ENCODE measurements around the gene ADGRG4.

The ADGRG4 gene

DNA sequence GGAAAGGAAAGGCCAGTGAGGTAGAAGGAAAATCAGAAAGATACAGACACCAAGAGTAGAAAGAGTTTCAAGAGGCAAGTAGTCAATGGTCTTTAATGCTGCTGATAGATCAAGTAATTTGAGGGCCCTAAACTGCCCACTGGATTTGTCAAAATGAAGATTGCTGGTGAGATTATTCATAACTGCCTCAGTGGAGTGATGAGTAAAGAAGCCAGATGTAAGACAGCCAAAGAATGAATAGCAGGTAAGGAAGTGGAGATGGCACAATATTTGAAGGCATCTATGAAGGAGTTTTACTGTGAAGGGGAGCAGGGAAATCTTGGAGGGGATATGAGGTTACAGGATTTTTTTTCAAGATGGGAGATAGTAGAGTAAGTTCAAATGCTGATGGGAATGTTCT is 147.2 kb downstream of the ADGRG4 start:
- no peak overlapping the region for H3K9ac ChIP-seq (ENCODE audit: low read depth, low read length)
- no peaks in the 10 kb centered on the region for H3K9me3 ChIP-seq (ENCODE audit: control insufficient read depth, insufficient read depth, low read length)
- no peaks in the 10 kb centered on the region for H3K4me1 ChIP-seq (ENCODE audit: insufficient read depth, low read length)
- no peaks in the 10 kb centered on the region for H3K36me3 ChIP-seq (ENCODE audit: insufficient read depth, low read length)

DNA sequence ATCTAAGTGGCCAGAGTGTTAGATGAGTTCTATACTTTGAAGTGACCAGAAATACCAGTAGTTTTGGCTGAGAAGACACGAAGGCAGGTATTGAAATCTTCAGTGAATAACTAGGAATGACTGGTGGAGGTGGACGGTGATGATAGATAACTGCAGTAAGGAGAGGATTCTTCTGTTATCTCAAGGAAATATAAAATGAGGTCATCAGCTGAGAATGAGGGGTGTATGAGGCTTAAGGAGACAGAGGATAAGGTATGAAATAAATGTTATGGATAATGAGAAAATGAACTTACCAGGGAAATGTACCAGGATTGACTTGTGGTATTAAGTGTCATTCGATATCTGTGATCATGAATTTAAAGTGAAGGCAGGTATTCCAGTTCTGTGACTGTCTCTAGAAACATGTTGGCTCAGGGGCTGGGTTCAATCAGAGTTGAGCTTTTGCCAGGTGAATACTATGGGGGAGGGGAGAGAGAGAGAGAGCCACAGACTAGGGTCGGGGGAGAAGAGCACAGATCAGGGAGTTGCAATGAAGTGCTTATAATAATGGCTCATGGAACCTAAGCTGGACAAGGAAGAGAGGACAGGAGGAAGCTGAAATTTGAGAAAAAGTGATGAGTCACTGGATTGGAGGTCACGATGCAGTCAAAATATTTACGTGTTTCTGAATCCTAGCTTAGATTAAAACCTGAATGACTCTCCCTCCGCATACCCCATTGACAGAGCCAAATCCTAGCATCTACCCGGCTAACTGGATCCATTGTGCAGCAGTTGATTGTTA is 149.5 kb downstream of the ADGRG4 start:
- Histone ChIP-seq H3K9me3 (ENCODE audit: control insufficient read depth, insufficient read depth, low read length) (no peaks in the 10 kb centered on the region), H3K9ac (ENCODE audit: low read depth, low read length) (no peak overlapping the region), H3K36me3 (ENCODE audit: insufficient read depth, low read length) (no peaks in the 10 kb centered on the region), H3K4me1 (ENCODE audit: insufficient read depth, low read length) (no peaks in the 10 kb centered on the region)

DNA sequence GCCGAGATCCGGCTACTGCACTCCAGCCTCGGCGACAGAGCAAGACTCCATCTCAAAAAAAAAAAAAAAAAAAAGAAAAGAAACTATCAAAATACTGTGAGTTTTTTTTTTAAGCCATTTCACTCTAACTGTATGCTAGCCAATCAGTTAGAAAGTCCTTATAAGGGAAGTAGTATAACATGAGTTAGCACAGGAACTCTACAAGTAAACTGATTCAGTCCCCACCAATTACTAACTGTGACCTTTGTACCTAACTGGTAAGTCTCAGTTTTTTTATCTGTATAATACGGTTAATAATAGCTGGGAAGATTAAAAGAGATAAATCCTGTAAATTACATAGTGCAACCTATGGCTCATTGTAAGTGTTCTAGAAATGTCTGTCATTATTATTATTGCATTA is 151.9 kb downstream of the ADGRG4 start:
- H3K36me3 ChIP-seq (ENCODE audit: insufficient read depth, low read length) = no peaks in the 10 kb centered on the region
- H3K9me3 ChIP-seq (ENCODE audit: control insufficient read depth, insufficient read depth, low read length) = no peaks in the 10 kb centered on the region
- no peaks in the 10 kb centered on the region for H3K4me1 ChIP-seq (ENCODE audit: insufficient read depth, low read length)
- no peak overlapping the region for H3K9ac ChIP-seq (ENCODE audit: low read depth, low read length)

DNA sequence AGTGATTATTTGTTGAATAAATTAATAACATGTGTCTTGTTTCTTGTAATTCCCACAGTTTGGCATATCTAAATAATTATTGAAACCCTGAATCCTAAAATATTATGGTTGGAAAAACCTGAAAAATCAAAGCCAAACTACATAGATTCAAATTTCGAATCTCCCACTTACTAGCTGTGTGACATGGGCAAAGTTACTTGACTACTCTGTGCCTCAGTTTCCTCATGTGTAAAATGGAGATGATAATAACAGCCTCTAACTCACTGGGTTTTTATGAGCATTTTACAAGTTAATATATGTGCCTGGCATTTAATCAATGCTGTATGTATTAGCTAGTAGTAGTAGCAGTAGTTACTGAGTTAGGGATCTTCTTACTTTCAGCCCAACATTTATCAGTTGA is 152.4 kb downstream of the ADGRG4 start:
- H3K9me3 ChIP-seq (ENCODE audit: control insufficient read depth, insufficient read depth, low read length) = no peaks in the 10 kb centered on the region
- no peaks in the 10 kb centered on the region for H3K4me1 ChIP-seq (ENCODE audit: insufficient read depth, low read length)
- no peaks in the 10 kb centered on the region for H3K36me3 ChIP-seq (ENCODE audit: insufficient read depth, low read length)

DNA sequence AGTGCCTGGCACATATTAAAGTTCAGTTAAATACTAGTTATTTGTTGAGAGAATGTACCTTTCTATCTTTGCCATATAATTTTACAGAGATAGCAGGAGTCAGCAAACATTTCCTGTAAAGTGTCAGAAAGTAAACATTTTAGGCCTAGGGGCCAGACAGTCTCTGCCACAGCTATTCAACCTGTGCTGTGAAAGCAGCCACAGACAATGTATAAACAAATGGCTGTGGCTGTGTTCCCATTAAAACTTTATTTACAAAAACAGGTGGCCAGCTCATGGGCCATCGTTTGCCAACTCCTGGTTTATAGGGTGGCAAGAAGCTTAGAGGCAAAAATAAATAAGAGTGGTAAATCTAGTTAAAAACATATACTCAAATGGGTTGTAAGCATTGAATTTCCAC is 153.0 kb downstream of the ADGRG4 start:
- no peaks in the 10 kb centered on the region for H3K9me3 ChIP-seq (ENCODE audit: control insufficient read depth, insufficient read depth, low read length)
- no peaks in the 10 kb centered on the region for H3K4me1 ChIP-seq (ENCODE audit: insufficient read depth, low read length)
- H3K36me3 ChIP-seq (ENCODE audit: insufficient read depth, low read length) = no peaks in the 10 kb centered on the region
- no peak overlapping the region for H3K9ac ChIP-seq (ENCODE audit: low read depth, low read length)

More for the DNA sequence above, 152.4 kb downstream of the ADGRG4 start:
- no peak overlapping the region for H3K9ac ChIP-seq (ENCODE audit: low read depth, low read length)

DNA sequence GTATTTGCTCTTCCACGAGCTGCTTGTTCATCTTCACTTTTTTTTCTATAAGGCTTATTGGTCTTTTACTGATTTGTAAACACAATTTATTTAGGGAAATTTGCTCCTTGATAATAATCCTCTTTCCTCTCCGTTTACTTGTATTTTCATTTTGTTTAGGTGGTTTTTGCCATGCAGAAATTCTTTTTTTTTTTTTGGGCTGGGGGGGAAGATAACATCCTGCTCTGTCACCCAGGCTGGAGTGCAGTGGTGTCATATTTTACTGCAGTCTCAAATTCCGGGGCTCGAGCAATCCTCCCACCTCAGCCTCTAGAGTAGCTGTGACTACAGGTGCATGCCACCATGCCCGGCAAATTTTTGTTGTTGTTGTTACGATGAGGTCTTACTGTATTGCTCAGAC is 155.4 kb downstream of the ADGRG4 start:
- Histone ChIP-seq H3K4me1 (ENCODE audit: insufficient read depth, low read length) (no peaks in the 10 kb centered on the region), H3K36me3 (ENCODE audit: insufficient read depth, low read length) (no peaks in the 10 kb centered on the region), H3K9ac (ENCODE audit: low read depth, low read length) (no peak overlapping the region), H3K9me3 (ENCODE audit: control insufficient read depth, insufficient read depth, low read length) (no peaks in the 10 kb centered on the region)

DNA sequence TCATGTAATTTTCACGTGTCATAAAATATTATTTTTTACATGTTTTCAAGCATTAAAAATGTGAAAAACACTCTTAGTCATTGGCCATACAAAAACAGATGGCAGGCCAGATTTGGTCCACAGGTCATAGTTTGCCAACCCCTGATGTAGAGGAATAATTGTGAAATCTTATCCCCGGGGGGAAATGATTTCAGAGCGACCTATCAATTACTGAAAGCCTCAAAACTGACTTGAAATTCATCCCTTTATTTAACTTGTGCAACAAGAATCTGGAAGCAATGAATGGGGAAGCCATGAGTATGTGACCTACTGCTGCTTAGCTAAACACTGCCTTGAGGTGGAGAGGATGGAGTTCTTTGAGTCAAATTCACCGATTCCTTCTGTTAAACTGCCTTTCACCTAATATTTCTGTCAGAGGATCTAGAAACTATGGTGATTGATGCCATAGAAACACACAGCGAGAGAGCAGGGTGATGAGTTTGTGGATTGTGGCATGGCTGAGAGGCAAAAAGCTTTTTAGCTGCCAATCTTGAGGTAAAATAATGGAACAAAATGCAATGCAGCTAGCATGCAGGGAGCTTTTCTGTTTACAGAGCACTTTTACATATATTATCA is 156.6 kb downstream of the ADGRG4 start:
- Histone ChIP-seq H3K9ac (ENCODE audit: low read depth, low read length) (no peak overlapping the region), H3K4me1 (ENCODE audit: insufficient read depth, low read length) (no peaks in the 10 kb centered on the region), H3K9me3 (ENCODE audit: control insufficient read depth, insufficient read depth, low read length) (no peaks in the 10 kb centered on the region), H3K36me3 (ENCODE audit: insufficient read depth, low read length) (no peaks in the 10 kb centered on the region)

DNA sequence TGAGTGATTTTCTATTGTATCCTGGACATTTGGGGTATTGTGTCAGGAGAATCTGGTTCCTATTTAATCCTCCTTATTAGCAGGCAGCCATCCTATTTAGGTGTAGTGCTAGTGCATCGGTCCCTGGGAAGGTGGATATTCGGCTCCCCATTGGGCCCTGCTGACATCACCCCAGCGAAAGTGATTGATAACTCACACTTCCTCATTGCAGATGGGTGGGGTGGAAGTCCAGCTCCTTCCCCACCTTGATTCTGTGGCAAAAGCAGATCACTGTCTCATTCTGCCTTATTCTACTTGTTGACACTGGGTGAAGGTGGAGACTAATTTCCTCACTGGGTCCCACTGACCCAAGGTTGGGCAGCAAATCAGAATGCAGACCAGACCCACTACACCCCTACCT is 163.8 kb downstream of the ADGRG4 start:
- H3K9me3 ChIP-seq (ENCODE audit: control insufficient read depth, insufficient read depth, low read length) = no peaks in the 10 kb centered on the region
- no peaks in the 10 kb centered on the region for H3K4me1 ChIP-seq (ENCODE audit: insufficient read depth, low read length)
- H3K36me3 ChIP-seq (ENCODE audit: insufficient read depth, low read length) = no peaks in the 10 kb centered on the region
- H3K9ac ChIP-seq (ENCODE audit: low read depth, low read length) = no peak overlapping the region
